Measurements from ENCODE around the gene GOLGA6L24. TPM values are rescaled to one million over a fixed set of nuclear protein-coding genes. Genes with fewer than 3 reads are reported as not detected.
"Not testable (repeated sequence)": the region's sequence is repeated elsewhere in the genome, so short reads cannot be mapped to it uniquely, and the experiment has no call there.

Gene GOLGA6L24, protein sequence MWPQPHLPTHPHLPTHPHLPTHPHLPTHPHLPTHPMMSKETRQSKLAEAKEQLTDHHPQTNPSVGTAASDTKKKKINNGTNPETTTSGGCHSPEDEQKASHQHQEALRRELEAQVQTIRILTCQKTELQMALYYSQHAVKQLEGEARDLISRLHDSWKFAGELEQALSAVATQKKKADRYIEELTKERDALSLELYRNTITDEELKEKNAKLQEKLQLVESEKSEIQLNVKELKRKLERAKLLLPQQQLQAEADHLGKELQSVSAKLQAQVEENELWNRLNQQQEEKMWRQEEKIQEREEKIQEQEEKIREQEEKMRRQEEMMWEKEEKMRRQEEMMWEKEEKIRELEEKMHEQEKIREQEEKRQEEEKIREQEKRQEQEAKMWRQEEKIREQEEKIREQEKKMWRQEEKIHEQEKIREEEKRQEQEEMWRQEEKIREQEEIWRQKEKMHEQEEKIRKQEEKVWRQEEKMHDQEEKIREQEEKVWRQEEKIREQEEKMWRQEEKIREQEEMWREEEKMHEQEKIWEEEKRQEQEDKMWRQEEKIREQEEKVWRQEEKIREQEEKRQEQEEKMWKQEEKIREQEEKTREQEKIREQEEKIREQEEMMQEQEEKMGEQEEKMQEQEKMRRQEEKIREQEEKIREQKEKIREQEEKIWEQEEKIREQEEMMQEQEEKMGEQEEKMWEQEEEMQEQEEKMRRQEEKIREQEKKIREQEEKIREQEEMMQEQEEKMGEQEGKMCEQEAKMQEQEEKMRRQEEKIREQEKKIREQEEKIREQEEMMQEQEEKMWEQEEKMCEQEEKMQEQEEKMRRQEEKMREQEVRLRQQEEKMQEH
- total RNA-seq (2014; rRNA removed; shearing (Covaris generic)) = not detected in 2 replicates

DNA sequence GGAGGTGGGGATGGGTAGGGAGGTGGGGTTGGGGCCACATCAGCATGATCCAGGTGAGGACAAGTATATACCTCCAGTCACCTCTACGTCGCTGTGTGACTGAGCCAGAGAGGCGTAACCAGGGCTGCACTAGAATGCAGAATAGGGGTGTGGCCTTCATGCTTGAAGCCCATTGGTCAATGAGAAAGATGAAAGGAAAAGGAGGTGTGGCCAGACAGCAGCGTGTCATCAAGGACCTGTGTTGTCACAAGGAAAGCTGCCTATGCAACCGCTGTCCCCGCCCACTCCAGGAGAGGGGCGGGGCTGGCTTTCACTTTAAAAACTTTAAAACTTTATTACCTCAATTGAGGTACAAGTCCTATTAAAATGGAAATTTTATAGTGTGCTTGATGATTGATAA lies at the start of gene GOLGA6L24:
Gene GOLGA6L24 (minus strand): TSS at position 101 of the 400 bp plus-strand sequence. CDS start 61 bp downstream, at position 40.
- DNase-seq (ENCODE audit: low spot score) = not testable (repeated sequence)

DNA sequence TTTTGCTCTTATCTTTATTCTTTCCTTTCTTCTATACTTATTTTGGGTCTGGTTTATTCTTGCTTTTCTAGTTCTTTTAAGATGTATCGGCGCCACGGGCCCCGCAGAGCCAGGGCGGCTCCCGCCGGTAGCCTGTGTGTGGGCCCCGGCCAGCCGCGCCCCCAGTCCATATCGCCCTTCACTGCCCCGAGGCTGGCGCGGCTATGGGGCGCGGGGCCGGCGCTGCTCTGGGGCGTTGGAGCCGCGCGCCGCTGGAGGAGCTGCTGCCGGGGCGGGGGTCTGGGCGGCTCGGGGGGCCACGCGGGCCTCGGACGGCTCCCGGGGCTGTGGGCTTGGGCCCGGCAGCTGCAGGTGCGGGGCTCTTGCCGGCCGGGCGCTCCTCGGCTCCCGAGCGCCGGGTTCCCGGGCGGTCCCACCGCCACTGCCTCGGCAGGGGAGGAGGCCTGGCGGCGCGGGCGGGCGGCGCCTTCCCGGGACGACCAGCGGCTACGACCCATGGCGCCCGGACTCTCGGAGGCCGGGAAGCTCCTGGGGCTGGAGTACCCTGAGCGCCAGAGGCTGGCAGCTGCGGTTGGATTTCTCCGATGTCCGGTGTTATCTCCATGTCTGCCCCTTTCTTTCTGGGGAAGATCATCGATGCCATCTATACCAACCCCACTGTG lies 45.0 kb upstream of the GOLGA6L24 start:
- not testable (repeated sequence) for DNase-seq (ENCODE audit: low spot score)

DNA sequence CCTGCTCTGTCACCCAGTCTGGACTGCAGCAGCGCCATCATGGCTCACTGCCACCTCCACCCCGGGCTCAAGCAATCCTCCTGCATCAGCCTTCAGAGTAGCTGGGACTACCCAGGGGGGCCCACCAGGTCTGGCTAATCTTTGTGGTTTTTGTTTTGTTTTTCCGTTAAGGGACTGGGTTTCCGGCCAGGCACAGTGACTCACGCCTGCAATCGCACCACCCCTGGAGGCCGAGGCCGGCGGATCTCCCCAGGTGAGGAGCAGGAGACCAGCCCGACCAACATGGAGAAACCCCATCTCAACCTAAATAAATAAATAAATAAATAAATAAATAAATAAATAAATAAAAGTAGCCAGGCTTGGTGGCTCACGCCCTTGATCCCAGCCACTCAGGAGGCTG lies 38.1 kb upstream of the GOLGA6L24 start:
- not testable (repeated sequence) for DNase-seq (ENCODE audit: low spot score)

DNA sequence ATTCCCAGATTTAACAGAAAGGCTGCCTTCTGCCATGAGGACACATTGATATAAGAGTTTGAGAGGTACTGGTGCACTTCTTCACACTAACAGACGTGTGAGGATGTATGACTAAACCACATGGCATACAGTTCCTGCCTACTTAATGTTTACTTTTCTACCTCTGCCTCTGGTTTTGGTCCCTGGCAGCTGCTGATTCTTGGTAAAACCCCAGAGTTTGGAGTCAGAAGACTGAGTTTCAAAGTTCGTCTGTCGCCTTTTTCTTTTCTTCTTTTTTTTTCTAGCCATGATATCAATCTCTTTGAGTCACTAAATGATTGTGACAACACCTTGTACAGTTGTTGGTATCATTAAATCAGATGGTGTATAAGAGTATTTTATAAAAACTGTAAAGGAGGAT lies 22.2 kb upstream of the GOLGA6L24 start:
- DNase-seq (ENCODE audit: low spot score) = not testable (repeated sequence)

DNA sequence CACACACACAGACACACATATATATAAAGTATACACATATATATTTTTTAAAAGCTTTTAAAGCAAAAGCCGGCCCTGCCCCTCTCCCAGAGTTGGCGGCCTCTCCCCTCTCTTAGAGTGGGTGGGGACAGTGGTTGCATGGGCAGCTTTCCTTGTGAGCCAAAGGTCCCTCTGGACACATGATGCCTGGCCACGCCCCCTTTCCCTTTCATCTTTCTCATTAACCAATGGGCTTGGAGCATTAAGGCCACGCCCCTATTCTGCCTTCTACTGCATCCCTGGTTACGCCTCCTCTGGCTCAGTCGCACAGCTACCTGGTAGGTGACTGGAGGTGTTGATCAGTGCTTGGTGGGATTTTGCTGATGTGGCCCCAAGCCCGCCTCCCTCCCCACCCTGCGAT lies 20.5 kb upstream of the GOLGA6L24 start, which contains the start of gene GOLGA8F:
Gene GOLGA8F (plus strand): TSS at position 301 of the 400 bp plus-strand sequence. CDS start 98 bp downstream, at position 399.
- not testable (repeated sequence) for DNase-seq (ENCODE audit: low spot score)

DNA sequence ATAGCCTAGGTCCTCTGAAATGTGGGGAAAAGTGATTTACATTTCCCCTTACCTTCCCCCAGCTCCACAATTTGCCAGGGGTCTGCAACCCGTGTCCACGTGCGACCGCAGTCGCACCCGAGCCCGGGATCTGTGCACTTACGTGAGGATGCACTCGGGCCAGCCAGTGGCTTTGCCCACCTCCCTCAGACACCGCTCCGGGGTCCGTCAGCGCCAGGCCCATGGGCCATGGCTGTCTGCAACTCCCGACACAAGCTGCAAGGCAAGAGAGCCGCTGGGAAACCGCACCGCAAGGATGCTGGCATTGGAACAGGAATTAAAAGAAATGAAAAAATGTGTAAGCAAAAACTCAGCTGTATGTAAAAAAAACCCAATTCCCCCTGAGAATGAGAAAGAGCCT lies 7.6 kb upstream of the GOLGA6L24 start:
- DNase-seq (ENCODE audit: low spot score) = not testable (repeated sequence)

DNA sequence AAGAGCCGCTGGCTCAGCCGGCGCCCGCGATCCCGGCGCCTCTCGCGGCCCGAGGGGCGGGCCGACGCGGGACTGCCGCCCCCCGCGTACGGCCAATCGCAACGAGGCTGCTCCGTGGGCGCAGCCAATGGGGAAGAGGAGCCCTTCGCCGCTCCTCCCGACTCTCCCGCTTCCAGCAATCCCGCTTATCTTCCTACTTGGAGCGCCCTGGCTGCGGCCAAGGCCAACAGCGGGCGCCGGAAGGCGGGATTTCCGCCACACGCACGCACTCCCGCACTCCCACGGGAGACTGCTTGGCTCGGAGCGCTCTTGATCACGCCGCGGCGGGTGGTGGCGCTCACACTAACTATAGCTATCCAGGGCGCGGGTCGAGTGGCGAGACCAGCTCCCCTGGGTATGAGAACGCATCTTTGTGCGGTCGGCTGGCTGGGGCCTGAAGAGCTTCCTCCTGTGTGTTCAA lies 35.7 kb downstream of the GOLGA6L24 start, which contains the start of gene HERC2:
Gene HERC2 (minus strand): TSS at position 51 of the 460 bp plus-strand sequence. CDS start 746 bp downstream, outside the sequence.
- DNase-seq (ENCODE audit: low spot score) = not testable (repeated sequence)

DNA sequence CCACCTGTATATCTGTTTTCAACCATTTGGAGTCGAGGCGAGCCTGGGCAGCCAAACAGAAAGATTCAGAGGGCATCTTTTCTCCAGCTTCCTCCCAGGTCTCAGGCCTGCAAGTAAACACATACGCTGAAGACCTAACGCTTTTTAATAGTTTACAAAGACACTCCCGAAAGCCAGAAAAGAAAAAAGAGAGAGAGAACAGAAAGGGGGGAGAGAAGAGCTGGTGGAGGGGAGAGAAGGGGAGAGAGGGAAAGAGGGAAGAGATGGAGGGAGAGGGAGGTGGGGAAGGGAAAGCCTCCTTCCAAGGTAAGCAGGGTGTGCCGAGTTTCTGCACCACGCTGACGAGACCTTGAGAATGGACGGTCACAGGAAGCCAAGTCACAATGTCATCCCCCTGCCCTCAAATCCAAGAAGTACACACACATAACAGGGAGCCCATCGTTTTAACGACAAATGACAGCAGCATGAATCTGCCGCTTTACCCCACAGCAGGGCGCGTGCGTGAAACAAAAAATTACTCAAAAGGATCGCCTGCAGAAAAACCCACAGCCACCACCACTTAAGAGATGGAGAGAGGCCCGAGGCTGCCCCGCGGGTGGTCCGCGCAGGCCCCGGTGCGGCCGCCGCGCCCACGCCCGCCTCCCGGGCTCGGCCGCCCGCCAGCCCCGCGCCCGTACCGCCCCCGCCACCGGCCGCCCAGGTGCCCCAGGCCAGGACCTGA lies 36.4 kb downstream of the GOLGA6L24 start:
- not testable (repeated sequence) for DNase-seq (ENCODE audit: low spot score)

DNA sequence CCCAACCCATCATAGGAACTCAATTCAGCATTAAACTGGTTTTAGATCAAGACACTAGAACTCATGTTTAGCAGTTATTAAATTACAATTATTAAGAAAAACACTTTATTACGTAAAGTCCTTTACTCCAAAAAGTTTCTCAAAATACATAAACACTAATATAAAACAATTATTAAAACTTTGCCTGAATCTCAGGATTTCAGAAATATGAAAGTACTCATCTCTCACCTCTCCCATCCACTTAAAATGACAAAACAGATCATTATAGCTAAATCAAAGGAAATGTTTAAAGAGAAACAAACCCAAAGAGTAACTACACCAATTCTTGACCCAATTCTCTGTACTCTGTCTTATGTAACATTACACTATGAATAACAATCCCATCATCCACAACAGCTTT lies 38.2 kb downstream of the GOLGA6L24 start:
- not testable (repeated sequence) for DNase-seq (ENCODE audit: low spot score)

DNA sequence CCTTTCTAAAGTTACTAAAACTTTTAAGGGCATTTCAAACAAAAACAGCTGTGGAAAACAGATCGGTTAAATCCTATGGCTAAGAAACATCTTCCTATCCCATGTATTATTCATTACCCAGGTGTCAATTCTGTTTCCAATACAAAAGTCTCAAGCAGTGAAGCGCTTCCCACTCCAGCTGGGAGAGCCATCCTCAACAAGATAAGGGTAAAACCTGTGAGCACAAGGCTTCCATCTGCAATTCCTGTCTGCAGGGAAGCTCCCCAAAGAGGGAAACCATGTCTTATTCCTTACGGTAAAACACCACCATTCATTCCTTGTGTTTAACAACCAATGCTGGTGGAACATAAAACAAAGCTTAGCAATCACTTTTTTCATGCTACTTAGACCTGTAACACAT lies 39.1 kb downstream of the GOLGA6L24 start:
- DNase-seq (ENCODE audit: low spot score) = not testable (repeated sequence)

DNA sequence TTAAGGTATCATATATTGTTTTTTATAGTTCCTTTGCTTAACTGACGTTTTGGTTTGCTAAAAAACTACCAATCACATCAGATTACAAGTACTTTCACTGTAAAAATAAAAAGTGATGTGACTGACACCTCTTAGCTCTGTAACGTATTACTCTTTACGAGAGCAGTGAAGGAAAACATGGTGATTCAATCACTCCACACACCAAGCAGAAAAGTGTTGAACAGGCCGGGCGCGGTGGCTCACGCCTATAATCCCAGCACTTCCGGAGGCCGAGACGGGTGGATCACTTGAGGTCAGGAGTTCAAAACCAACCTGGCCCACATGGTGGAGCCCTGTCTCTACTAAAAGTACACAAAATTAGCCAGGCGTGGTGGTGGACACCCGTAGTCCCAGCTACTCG lies 39.8 kb downstream of the GOLGA6L24 start:
- DNase-seq (ENCODE audit: low spot score) = not testable (repeated sequence)

DNA sequence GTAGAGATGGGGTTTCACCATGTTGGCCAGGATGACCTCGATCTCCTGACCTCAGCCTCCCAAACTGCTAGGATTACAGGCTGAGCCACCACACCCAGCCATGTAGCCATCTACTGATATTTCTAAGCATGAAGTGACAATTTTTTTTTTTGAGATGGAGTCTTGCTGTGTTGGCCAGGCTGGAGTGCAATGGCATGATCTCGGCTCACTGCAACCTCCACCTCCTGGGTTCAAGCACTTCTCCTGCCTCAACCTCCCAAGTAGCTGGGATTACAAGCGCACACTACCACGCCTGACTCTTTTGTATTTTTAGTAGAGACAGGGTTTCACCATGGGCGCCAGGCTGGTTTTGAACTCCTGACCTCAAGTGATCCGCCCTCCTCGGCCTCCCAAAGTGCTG lies 40.9 kb downstream of the GOLGA6L24 start:
- DNase-seq (ENCODE audit: low spot score) = not testable (repeated sequence)

DNA sequence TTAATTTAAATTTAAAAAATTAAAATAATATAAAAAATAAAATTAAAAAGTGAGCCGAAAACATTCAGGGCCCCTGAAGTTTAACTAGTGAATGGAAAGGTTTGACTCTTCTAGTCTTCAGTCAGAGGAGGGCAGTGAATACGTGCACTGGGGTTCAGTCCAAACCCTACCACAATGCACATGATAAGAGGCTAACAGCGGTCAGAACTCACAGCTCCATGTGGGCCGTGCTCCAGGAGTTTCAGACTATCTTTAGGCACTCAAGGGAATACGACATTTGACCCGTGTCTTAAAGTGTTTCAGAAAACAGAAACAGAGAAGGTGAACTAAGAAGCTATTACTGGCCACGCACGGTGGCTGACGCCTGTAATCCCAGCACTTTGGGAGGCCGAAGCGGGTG lies 47.4 kb downstream of the GOLGA6L24 start:
- not testable (repeated sequence) for DNase-seq (ENCODE audit: low spot score)

DNA sequence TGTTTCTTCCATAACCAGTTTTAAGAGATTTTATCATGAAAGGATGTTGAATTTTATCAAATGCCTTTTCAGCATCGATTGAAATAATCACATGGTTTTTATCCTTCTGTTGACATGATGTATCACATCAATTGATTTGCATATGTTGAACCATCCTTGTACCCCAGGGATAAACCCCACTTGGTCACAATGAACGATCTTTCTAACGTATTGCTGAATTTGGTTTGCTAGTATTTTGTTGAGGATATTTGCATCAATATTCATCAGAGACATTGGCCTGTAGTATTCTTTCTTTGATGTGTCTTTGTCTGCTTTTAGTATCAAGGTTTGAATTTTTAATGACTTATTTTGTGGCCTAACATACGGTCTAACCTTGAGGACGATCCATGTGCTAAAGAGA lies 49.2 kb downstream of the GOLGA6L24 start:
- DNase-seq (ENCODE audit: low spot score) = not testable (repeated sequence)

Small RNA genes lying within 50 kb of the gene (small RNA-seq; reads per million reads assigned to genes)
- not detected for gene AC091304.5
- not detected for gene RN7SL238P

Other genes with a start within 250 kb of the GOLGA6L24 start
- 82.9 and 84.9 TPM in 2 replicates for gene HERC2, start 35.9 kb downstream of the GOLGA6L24 start, total RNA-seq (2014; rRNA removed; shearing (Covaris generic))
- gene GOLGA8F, start 20.6 kb upstream of the GOLGA6L24 start, total RNA-seq (2014; rRNA removed; shearing (Covaris generic)) = 0.03 TPM in 1 of 2 replicates, not detected in the other
- not detected in 2 replicates for gene GOLGA8G, start 174.9 kb upstream of the GOLGA6L24 start, total RNA-seq (2014; rRNA removed; shearing (Covaris generic))
- not detected in 2 replicates for gene GOLGA6L25, start 195.5 kb upstream of the GOLGA6L24 start, total RNA-seq (2014; rRNA removed; shearing (Covaris generic))